ENCODE data around the gene KRT36.

KRT36 gene

GRCh38 chr17:41500131-41500911 is 10.6 kb upstream of the KRT36 start:
- no peak for DNase-seq

DNA sequence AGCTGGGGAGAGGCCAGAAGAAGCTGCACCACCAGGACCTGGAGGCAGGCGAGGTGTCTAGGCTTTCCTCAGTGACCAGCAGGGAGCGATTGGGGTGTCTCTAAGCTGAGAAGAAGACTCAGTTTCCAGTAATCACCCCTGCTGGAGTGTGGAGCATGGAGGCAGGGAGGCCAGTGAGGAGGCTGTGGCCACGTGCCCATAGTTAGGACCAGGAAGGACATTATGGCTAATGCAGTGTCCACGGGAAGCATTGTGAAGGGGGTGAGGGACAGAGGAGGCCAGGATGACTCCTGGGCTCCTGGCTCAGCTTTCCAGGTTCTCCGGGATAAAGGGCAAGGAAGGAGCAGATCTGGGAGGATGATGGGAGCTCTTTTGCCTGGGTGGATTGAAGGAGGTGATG is 10.0 kb upstream of the KRT36 start:
- DNase-seq = no peak

- no peak for DNase-seq
These were observed 8.6 kb upstream of the KRT36 start for GRCh38 chr17:41498276-41498675.

DNA sequence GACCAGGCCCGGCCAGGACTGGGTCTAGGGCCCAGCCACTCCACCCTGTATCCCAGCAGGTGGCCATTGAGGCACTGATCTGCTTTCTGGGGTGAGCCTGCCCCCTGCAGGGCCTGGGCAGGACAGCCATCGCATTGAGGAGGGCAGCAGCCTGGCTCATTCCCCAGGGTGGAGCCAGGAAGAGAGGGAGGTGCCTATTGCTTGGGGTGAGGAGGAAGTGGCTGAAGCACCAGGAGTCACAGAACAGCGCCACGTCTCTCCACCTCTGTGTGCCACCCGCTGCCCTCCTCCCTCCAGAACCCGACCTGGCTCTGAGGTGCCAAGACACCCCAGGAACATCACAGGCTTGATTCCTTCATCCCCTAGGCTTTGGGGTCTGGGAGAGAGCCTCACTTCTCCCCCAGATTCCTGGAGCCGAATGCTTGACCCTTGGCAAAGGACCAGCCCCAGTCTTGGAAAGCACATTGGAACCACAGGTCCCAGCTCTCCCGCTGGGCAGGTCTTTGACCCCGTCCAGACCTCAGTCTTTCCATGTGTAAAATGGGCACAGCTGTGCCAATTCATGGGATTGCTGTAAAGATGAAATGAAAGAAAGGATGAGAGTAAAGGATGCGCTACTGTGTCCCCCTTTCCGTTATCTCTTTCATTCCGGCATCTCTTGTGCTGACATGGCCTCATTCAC is 7.2 kb upstream of the KRT36 start:
- peak; percentile 81 for DNase-seq

- DNase-seq = no peak
These were observed 4.8 kb upstream of the KRT36 start for GRCh38 chr17:41494524-41494923.

- no peak for DNase-seq
These were observed 3.1 kb upstream of the KRT36 start for GRCh38 chr17:41492771-41493170.

DNA sequence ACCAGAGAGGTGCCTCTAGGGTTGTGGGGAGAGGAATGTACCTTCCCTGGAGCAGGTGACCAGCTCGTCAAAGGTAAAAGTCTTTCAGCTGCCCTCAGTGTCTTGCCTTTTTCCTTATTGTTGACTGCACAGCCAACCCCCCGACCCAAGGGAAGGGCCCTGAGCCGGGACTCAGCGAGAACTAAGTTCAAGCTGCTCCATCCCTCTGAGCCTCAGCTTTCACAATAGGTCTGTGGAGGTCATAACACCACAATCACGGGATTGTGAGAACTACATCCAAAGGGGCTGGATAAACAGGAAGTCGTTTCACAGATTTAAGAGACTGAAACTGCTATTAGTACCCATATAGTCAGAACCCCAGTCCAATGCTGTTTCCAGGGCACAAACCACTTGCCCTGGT is 2.6 kb upstream of the KRT36 start:
- DNase-seq = no peak

DNA sequence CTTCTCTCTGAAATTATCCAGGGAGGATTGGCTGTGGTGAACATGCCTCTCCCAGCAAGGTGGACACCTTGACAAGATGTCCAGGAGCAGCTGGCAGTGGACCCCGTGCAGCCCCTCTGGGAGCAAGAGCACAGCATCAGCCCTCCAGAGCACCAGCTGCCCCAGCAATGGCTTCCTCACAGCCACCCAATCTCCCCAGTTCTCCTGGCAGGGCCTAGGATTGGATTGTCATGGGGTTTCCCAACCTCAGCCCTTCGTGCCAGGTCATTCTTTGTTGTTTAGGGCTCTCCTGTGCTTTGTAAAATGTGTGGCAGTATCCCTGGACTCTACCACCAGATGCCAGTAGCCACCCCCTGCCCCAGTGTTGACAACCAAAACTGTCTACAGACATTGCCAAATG is 1.8 kb upstream of the KRT36 start:
- DNase-seq = no peak

- DNase-seq = no peak
These were observed 585 bp upstream of the KRT36 start for GRCh38 chr17:41490000-41490990.

- DNase-seq = peak; percentile 43
These were observed 2.7 kb downstream of the KRT36 start for GRCh38 chr17:41486809-41487530.

DNA sequence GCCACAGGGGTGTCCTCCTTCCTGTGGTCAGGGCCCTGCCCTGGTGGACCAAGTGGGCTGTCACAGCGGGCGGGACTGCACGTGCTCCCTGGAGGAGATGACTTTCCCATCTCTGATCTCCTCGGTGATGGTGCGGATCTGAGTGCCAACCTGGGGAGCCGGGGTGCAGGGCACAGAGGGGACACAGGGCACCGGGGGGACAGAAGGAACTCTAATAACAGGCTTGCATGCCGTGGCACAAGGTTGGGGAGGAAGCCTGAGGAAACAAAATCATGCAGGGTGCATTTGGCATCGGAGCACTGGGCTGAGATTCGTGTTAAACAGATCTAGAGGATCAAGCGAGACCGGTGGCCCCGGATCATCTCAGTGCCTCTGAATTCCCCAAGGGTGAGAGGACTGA is 3.4 kb downstream of the KRT36 start:
- DNase-seq = no peak

- no peak for DNase-seq
These were observed 4.5 kb downstream of the KRT36 start for GRCh38 chr17:41484920-41485904.

GRCh38 chr17:41483991-41484826 is 5.5 kb downstream of the KRT36 start:
- no peak for DNase-seq

DNA sequence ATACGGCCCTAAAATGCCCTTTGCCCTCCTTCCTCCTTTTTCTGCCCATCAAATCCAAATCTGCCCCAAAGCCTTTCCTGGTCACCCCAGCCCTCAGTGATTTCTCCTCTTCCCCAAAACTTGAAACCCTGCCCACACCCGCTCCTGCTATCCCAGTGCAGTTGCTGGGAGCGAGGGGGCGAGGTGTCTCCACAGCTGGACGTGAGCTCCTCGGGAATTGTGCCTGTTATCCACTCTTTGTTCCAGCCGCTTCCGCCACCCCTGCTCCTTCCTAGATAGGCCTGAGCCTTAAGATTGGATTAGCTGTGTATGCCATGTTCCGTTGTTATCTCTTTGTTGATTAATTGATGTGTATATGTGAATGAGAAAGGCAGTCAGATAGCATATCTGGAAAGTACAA is 6.2 kb downstream of the KRT36 start:
- DNase-seq = no peak

DNA sequence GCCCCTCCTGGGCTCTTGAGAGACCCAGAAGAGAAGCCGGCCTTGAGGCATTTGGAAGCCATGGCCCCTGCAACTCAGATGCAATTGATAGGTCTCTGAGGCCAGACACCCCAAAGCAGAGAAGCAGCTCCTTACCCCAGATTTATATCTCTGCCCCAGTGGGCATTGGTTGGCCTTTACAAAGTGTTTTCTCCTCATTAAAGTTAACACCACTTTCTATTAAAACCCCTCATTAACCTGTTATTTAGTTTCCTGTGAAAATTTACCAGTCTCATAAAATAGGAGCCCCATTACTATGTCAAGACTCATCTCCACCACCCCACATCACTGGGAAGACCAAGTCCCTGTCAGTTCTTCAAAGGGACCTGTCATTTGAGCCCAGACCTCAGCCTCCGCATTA is 8.7 kb downstream of the KRT36 start, which contains the start of gene KRT35:
TSS of gene KRT35 (minus strand) at position 116 of the 400 bp plus-strand sequence. CDS start at position 62, 54 bp downstream.
- no peak for DNase-seq

DNA sequence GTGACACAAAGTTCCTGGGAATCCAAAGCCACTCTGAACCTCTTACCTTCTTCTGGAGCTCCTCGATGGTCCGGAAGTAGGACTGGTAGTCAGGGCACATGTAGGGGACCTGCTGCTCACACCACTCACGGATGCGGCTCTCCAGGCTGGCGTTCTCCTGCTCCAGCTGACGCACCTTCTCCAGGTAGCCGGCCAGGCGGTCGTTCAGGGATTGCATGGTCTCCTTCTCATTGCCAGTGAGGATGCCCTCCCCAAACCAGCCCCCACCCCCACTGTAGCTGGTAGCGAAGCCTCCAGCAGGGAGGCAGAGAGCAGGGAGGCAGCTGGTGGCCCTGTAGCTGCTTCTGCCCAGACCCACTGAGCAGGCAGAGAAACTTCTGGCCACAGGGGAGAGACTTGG is 9.1 kb downstream of the KRT36 start:
- no peak for DNase-seq

GRCh38 chr17:41480136-41480535 is 9.6 kb downstream of the KRT36 start:
- DNase-seq = no peak

DNA sequence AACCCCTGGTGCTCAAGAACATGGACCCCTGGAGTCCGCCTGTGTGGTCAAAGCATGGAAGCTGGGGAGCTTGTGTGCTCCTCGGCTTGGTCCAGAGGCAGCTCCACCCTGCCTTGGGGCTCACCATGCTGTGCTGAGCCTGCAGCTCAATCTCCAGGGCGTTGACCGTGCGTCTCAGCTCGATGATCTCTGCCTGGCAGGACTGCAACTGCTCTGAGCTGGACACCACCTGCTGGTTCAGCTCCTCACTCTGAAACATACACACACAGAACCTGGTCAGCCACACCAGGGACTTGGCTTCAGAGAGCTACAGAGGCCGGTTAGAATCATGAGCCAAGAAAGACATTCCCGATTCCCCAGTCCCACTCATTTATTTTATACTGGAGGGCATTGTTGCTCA is 11.5 kb downstream of the KRT36 start:
- DNase-seq = no peak

DNA sequence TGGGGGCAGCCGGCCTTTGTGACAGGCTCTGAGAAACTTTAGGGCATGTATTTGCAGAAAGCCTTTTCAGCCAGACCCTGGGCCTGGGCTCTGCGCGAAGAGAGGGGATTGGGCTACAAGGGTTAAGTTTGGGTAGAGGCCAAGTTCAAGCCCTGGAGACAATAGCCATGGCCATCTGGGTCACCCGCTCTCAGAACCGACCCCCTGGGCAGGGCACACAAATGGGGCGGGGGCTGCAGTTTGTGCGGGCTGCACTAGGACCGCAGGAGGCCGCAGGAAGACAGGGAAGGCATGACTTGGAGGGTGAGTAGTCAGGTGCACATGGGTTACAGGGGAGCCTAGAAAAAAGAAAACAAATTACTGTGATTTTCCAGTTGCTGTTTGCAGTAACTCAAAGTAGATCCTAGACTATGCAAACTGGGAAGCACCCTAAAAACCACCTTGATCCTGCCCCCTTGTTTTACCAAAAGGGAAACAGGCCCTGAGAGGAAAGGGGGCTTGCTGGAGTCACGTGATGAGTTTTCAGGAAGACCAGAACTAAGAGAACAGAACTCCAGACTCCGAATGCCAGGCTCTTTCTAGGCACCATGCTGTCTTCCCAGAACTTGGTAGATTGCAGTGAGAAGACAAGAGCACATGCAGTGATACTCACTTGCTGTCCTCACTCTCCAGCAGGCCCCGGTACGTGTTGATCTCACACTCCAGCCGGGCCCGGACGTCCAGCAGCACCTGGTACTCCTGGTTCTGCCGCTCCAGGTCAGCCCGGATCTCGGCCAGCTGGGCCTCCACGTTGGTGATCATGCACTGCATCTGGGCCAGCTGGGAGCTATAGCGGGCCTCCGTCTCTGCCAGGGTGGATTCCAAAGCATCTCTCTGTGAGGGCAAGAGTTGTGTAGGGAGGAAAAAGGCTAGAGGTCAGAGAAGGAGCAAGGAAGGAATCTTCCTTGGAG is 12.6 kb downstream of the KRT36 start:
- DNase-seq = no peak
